Activated gamma-delta T cell treated with anti-CD3 and anti-CD28 coated beads, Interleukin-2, amount 50 U/mL, for 16 hours (primary cell): Measurements from ENCODE around the gene ARHGAP26.

Source experiments
- DNase-seq: peaks from one replicate; pipeline ENCODE4 v3.0.0-alpha.2; 2020; ENCODE audit warnings: low read depth

ARHGAP26 gene

GRCh38 chr5:143044265-143044664 is 274.1 kb downstream of the ARHGAP26 start:
- no peak for DNase-seq

- DNase-seq, result no peak
Observed at GRCh38 chr5:143045062-143045461, 274.9 kb downstream of the ARHGAP26 start.

- DNase-seq, result no peak
Observed at GRCh38 chr5:143046314-143046713, 276.1 kb downstream of the ARHGAP26 start.

GRCh38 chr5:143047091-143047490 is 276.9 kb downstream of the ARHGAP26 start:
- DNase-seq, result no peak

DNA sequence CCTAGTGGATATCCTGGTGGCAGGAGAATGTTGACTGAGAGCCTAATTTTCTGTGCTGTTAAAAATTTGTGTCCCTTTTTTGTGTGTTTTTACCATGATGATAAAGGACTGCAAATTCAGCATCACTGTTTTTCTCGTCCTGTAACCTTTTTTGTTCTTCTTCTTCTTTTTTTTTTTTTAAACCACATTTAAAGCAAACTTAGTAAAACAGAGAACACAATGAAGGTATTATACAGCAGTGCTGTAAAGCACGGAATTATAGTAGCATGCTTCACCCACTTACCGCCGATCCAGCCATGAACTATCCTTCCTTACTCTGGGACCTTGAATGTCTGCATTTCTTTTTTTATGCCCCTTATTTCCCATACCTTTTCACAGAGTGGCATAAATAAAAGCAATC is 280.0 kb downstream of the ARHGAP26 start:
- no peak for DNase-seq

GRCh38 chr5:143051244-143052058 is 281.3 kb downstream of the ARHGAP26 start:
- no peak for DNase-seq

DNA sequence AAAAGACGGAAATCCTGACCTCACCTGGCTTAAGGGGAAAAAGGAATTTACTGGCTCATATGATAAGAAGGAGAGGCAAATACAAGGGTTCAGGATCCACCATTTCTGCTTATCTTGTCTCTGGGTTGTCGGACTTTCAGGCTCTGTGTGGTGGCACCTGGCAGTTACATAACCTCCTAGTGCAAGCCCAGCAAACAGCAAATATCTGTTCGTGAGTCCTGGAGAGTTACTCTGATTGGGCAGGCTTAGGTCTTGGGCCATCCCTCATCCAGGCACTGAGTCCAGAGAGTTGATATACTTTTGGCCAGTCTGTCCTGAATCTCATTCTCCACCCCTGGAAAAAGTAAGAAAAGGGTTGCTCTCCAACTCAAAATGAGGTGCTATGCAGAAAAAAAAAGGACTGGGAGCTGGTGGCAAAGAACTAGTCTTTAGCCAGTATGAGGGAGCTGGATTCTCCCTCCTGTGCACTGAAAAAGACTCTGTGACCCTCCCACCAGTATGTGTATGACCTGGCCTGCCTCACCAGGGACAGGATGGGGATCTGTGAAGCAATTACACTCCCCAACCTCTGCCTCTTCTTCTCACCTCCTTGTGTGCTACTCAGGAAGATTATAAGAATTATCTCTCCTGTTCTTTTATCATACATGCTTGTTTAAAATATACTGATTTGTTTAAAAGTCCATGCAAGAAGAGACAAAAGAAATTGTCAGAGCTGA is 282.9 kb downstream of the ARHGAP26 start:
- no peak for DNase-seq

DNA sequence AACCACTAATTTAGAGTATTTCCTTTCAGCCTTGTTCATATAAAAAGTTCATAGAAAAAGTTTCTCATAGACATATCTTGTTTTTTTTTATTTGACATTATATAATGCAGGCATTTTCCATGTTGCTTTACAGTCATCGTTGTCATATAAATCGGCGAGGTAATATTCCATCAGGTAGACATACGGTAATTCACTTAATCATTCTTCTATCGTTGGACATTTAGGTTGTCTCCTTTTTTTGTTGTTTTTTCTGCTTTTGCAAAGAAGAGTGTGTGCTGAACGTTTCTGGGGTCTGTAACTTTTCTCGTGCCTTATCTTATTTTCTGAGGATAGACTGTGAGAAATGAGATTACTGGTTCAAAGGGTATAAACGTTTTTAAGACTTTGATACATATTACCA is 283.6 kb downstream of the ARHGAP26 start:
- no peak for DNase-seq

DNA sequence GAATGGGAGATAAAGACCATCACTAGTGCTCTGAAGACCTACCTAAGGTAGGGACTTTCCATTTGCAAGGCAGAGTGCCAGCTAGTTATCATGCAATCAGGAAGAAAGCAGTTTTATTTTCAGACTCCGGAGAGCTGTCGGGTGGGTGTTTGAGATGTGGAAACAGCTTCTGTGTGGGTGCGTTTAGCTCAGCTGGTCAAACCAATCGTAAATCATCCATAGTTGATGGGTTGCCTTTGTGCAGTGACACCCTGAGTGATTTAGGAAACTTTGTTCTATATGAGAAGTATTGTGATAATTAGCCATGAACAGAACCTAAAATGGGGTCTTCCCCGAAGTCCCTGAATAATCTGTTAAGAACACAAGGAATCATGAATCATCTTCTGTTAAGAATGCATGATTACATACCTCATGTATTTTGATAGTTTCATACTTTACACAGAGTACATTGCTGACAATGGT is 284.3 kb downstream of the ARHGAP26 start:
- DNase-seq, result peak; percentile 12

DNA sequence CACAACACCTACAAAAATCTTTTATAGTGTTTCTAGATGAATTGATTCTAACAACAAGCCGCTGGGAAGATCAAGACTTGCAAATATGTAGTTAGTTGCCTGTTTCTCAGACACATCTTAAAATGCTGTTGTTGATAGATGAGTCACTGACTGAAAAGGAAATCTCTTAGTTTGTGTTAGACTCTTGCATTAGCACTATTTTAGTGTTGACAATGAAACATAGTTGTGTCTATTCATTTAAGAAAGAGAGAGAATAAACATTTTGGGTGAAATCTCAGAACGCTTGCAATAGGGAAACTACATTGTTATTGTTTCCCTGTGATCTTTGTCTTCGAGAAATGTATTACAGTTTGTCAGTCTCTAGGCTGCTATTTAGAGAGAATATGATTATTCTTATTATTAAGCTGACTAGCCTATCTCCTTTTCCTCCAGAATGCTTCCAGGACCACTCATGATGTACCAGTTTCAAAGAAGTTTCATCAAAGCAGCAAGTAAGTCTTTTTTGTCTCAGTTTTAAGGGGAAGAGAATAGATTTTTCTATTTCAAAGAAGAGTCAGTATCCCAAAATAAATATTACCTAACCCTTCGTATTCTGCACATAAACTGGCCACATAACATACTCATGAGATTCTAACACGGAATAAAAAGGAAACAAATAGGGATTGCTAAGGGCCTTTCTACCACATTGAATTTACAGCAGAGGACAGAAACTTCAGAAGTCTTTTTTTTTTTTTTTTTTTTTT is 285.6 kb downstream of the ARHGAP26 start:
- DNase-seq, result no peak

DNA sequence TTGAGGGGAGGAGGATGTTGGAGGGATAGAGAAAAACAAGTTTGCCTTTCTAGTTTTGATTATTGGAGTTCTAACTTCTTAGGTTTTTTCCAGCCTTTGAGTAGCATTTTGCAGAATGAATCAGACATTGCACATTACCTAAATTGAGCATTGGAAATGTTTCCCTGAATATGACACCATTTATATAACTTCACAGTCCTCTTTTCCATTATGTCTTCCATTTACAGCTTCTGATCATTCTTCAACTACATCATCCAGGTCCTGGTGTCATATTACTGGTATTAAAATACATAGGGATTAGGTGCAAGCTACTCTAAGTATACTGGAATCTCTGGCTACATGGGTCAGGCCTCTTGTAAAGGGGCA is 286.1 kb downstream of the ARHGAP26 start:
- DNase-seq, result no peak

- DNase-seq, result no peak
Observed at GRCh38 chr5:143056792-143057579, 286.8 kb downstream of the ARHGAP26 start.

- DNase-seq, result no peak
Observed at GRCh38 chr5:143057580-143057999, 287.4 kb downstream of the ARHGAP26 start.

- no peak for DNase-seq
Observed at GRCh38 chr5:143059355-143059754, 289.2 kb downstream of the ARHGAP26 start.

- no peak for DNase-seq
Observed at GRCh38 chr5:143059976-143060765, 290.0 kb downstream of the ARHGAP26 start.

DNA sequence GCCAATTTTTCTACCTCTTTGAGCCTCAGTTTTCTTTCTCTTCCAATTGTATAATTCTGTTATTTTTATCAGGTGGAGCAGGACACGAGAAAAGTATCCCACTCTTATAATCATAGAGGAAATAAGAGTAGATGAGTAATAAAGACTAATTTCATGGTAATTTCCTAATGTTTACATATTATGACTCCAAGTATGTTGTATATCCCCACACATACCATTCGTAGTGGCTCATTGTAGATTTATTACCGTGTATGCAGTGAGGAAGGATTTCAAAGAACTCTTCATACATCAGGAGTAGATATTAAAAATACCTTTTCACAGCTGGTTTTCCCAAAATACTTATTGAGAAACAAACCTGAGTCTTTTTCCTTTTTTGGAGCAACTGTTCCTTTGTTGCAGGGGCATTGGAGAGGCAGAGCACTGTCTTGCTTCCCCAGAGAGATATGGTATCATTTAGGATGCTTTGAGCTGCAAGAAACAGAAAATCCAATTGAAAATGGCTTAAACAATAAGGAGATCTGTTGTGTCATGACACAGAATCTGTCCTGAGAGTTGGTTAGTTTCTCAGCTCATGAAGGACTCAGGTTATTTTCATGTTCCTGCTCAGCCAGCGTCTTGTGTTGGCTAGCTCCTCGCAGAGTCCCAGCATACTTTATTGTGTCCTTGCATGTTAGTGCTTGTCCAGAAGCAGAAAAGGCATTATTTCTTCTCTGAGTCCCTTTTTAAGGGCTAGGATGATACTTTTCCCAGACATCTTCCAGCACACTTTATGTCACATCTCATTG is 291.2 kb downstream of the ARHGAP26 start:
- no peak for DNase-seq

DNA sequence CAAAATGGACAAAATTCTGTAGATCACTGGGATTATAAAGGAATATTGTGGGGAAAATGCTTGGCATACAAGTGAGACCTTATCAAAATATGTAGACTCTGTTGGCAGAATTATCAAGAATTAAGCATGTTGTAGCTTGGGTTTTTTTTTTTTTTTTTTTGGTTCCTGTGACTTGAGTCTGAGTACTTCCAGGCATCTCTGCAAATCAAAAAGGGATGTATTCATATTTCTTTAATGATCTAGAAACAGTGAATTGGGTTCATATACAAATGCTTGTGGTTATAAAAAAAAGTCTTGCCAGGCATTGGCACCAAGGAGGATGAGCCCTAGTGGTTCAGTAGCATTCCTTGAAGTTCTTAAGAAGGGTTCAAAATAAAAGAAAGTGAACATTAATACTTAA is 292.2 kb downstream of the ARHGAP26 start:
- DNase-seq, result no peak

GRCh38 chr5:143063175-143063970 is 293.2 kb downstream of the ARHGAP26 start:
- no peak for DNase-seq

- no peak for DNase-seq
Observed at GRCh38 chr5:143064218-143064641, 294.1 kb downstream of the ARHGAP26 start.
